CD14-positive monocyte (primary cell): ENCODE results near the gene SLC25A11. TPM values are rescaled to one million over a fixed set of nuclear protein-coding genes. Genes with fewer than 3 reads are reported as not detected.

Experiments used
- DNase-seq, 3 donors: peaks; one replicate each; pipeline ENCODE4 v3.0.0-alpha.2; 2011 to 2022
- H2AFZ ChIP-seq: 2 replicates; pipeline ENCODE4 v1.6.0; 2012; ENCODE audit warnings: mild to moderate bottlenecking, low read depth, low read length, inconsistent platforms; ENCODE audit not compliant: insufficient read depth, poor library complexity, severe bottlenecking
- H3K27ac ChIP-seq, 2 donors: 1 replicate in 1 of 2; 2 replicates in 1 of 2; pipeline ENCODE4 v1.5.1; 2012 to 2013; ENCODE audit warnings: low read length in 2 of 2, control low read depth in 1 of 2, inconsistent platforms in 1 of 2, low read depth in 1 of 2, mild to moderate bottlenecking in 1 of 2
- H3K27me3 ChIP-seq, 2 donors: one replicate each; pipeline versions ENCODE4 v1.6.0 to v1.6.1; 2011 to 2013; ENCODE audit warnings: low read length in 2 of 2; ENCODE audit not compliant: control insufficient read depth in 2 of 2, insufficient read depth in 2 of 2
- H3K36me3 ChIP-seq, 2 donors: replicated peaks in 1 of 2; 1 replicate in 1 of 2; 2 replicates in 1 of 2; pipeline versions ENCODE4 v1.5.1 to v1.6.1; 2012 to 2013; ENCODE audit warnings: low read length in 2 of 2, control low read depth in 1 of 2, inconsistent platforms in 1 of 2, mild to moderate bottlenecking in 1 of 2; ENCODE audit not compliant: insufficient read depth in 2 of 2, control insufficient read depth in 1 of 2
- H3K4me1 ChIP-seq, 2 donors: 1 replicate in 1 of 2; 2 replicates in 1 of 2; pipeline versions ENCODE4 v1.5.1 to v1.6.1; 2012 to 2013; ENCODE audit warnings: low read length in 2 of 2, control low read depth in 1 of 2, inconsistent platforms in 1 of 2, mild to moderate bottlenecking in 1 of 2, moderate library complexity in 1 of 2; ENCODE audit not compliant: insufficient read depth in 2 of 2, control insufficient read depth in 1 of 2
- H3K4me2 ChIP-seq: replicated peaks from 2 replicates; pipeline ENCODE3; 2012; ENCODE audit warnings: low read length, moderate library complexity, mild to moderate bottlenecking; ENCODE audit not compliant: poor library complexity, severe bottlenecking; ENCODE audit errors: extremely low read depth
- H3K4me3 ChIP-seq, 3 experiments: fragments of 200-600 bp in 1 of 3; sonication (generic) in 1 of 3; replicated peaks in 1 of 3; 1 replicate in 2 of 3; 2 replicates in 1 of 3; pipeline ENCODE4 v1.5.1; 2011 to 2013; ENCODE audit warnings: low read length in 3 of 3, mild to moderate bottlenecking in 3 of 3, control low read depth in 2 of 3, low read depth in 2 of 3, inconsistent platforms in 1 of 3, moderate library complexity in 1 of 3
- H3K79me2 ChIP-seq: 2 replicates; pipeline ENCODE4 v1.6.0; 2012; ENCODE audit warnings: mild to moderate bottlenecking, control low read depth, inconsistent platforms, low read length, moderate library complexity; ENCODE audit not compliant: insufficient read depth
- H3K9ac ChIP-seq: 2 replicates; pipeline ENCODE4 v1.6.0; 2017; ENCODE audit warnings: low read length, mild to moderate bottlenecking; ENCODE audit not compliant: insufficient read depth, poor library complexity, severe bottlenecking
- H3K9me3 ChIP-seq, 2 donors: replicated peaks in 1 of 2; 1 replicate in 1 of 2; 2 replicates in 1 of 2; pipeline versions ENCODE4 v1.5.1 to v1.6.1; 2012 to 2013; ENCODE audit warnings: low read length in 2 of 2, control low read depth in 1 of 2; ENCODE audit not compliant: control insufficient read depth in 1 of 2, insufficient read depth in 1 of 2
- H4K20me1 ChIP-seq: 2 replicates; pipeline ENCODE4 v1.6.0; 2012; ENCODE audit warnings: mild to moderate bottlenecking, low read length, control low read depth, moderate library complexity; ENCODE audit not compliant: insufficient read depth
- H3K27ac Mint-ChIP-seq, 7 donors: one replicate each; pipeline ENCODE4 v1.8.0; 2020; ENCODE audit warnings: mild to moderate bottlenecking in 7 of 7, mixed read lengths in 7 of 7, moderate library complexity in 6 of 7, inconsistent platforms in 2 of 7
- H3K27me3 Mint-ChIP-seq, 3 donors: one replicate each; pipeline ENCODE4 v1.8.0; 2021 to 2022; ENCODE audit warnings: low read depth in 3 of 3, mild to moderate bottlenecking in 3 of 3, mixed read lengths in 3 of 3, moderate library complexity in 3 of 3, inconsistent platforms in 1 of 3
- H3K36me3 Mint-ChIP-seq, 2 donors: one replicate each; pipeline ENCODE4 v1.8.0; 2020; ENCODE audit warnings: mixed read lengths in 2 of 2, inconsistent platforms in 1 of 2, mild to moderate bottlenecking in 1 of 2
- H3K4me1 Mint-ChIP-seq: one replicate; pipeline ENCODE4 v1.8.0; 2020; ENCODE audit warnings: mild to moderate bottlenecking, mixed read lengths
- H3K4me3 Mint-ChIP-seq, 2 donors: one replicate each; pipeline ENCODE4 v1.8.0; 2020; ENCODE audit warnings: mild to moderate bottlenecking in 2 of 2, mixed read lengths in 2 of 2, moderate library complexity in 1 of 2
- H3K9me3 Mint-ChIP-seq, 7 donors: one replicate each; pipeline ENCODE4 v1.8.0; 2020 to 2022; ENCODE audit warnings: mixed read lengths in 7 of 7, mild to moderate bottlenecking in 6 of 7, moderate library complexity in 6 of 7, inconsistent platforms in 2 of 7
- WGBS: methylation state at CpG from one replicate; pipeline ENCODE4 v1.1.5; 2013; ENCODE audit warnings: missing lambda C conversion rate; ENCODE audit not compliant: insufficient coverage; 5-methylcytosine and 5-hydroxymethylcytosine counted together
- intact Hi-C, 2 donors: fragments of 100-400 bp; cut with micrococcal nuclease; formaldehyde crosslinking; loops; one replicate each; pipeline versions ENCODE4 v1.15.0 to v1.15.1; 2023
- polyA plus RNA-seq, 3 donors: library from polyadenylated mRNA; depleted of rRNA in 1 of 3; unstranded in 2 of 3; stranded (reverse) in 1 of 3; fragments of 300-500 nt in 2 of 3; fragments of >200 nt in 1 of 3; fragmentation: Illumina TruSeq in 2 of 3; gene quantifications; 1 replicate in 2 of 3; 2 replicates in 1 of 3; pipeline ENCODE4 v1.2.3, GENCODE V29; 2012 to 2021
- TF ChIP-seq, protein P1 (sequence below): fragments of 200-600 bp; IDR thresholded peaks from one replicate; pipeline ENCODE4 v1.8.0; 2022; ENCODE audit warnings: antibody characterized with exemption, mild to moderate bottlenecking

Gene SLC25A11
- polyA plus RNA-seq, 3 donors, result 65.2 to 138 (median 111) TPM

DNA sequence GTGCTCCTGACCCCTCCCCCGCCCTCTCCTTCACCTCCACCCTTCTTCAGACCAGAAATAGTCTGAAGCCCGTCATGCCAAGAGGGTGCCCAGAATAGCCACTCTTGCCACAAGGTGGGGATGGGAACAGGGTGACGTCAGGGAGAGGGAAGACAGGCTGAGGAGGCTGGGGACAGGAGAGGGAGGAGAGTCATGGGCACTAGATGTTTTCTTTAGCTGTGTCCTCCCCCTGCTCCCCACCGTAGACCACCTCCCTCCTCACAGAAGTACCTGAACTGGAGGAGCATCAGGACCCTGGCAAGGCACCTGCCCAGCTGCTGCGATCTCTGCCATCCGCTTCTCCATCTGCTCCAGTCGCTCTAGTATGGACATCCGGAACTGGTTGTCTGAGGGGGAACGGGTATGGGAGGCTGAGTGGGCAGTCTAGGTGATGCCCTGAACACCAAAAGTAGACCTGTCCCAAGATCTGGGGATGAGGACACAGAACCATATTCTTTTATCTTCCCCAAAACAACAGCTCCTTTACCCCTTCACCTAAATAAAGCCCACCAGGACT lies 34.3 kb upstream of the SLC25A11 start:
- intact Hi-C loops, result no loop called here
- H3K27ac ChIP-seq, result peak overlapping the region; percentile 46 to 60
- Mint-ChIP-seq H3K4me3 (no peak overlapping the region), H3K27ac (peak overlapping the region; percentile 68 to 90 (median 82)), H3K27me3 (peaks cover 0 to 2% (median 2%) of the 10 kb centered on the region in 3 donors), H3K9me3 (no peaks in the 10 kb centered on the region), H3K36me3 (peaks cover 79 to 97% of the 10 kb centered on the region in 2 donors), H3K4me1 (peaks cover 62% of the 10 kb centered on the region)
- no peaks in the 10 kb centered on the region for H3K9me3 ChIP-seq
- 100% methylated on average over 3 of the region's 9 CpGs for WGBS
- no peak overlapping the region for H3K9ac ChIP-seq
- H2AFZ ChIP-seq, result no peak overlapping the region
- H4K20me1 ChIP-seq, result peaks cover 6% of the 10 kb centered on the region
- H3K4me1 ChIP-seq, result peaks cover 44 to 54% of the 10 kb centered on the region in 2 donors
- peaks cover 22% of the 10 kb centered on the region for H3K79me2 ChIP-seq
- H3K27me3 ChIP-seq, result no peaks in the 10 kb centered on the region
- H3K36me3 ChIP-seq, result peaks cover 58 to 85% of the 10 kb centered on the region in 2 donors
- peak overlapping the region; percentile 62 for H3K4me2 ChIP-seq
- peak overlapping the region in 1 of 3 experiments; percentile 60 for H3K4me3 ChIP-seq
- TF ChIP-seq, protein P1, sequence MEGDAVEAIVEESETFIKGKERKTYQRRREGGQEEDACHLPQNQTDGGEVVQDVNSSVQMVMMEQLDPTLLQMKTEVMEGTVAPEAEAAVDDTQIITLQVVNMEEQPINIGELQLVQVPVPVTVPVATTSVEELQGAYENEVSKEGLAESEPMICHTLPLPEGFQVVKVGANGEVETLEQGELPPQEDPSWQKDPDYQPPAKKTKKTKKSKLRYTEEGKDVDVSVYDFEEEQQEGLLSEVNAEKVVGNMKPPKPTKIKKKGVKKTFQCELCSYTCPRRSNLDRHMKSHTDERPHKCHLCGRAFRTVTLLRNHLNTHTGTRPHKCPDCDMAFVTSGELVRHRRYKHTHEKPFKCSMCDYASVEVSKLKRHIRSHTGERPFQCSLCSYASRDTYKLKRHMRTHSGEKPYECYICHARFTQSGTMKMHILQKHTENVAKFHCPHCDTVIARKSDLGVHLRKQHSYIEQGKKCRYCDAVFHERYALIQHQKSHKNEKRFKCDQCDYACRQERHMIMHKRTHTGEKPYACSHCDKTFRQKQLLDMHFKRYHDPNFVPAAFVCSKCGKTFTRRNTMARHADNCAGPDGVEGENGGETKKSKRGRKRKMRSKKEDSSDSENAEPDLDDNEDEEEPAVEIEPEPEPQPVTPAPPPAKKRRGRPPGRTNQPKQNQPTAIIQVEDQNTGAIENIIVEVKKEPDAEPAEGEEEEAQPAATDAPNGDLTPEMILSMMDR, result no peak
- DNase-seq, result no peak

DNA sequence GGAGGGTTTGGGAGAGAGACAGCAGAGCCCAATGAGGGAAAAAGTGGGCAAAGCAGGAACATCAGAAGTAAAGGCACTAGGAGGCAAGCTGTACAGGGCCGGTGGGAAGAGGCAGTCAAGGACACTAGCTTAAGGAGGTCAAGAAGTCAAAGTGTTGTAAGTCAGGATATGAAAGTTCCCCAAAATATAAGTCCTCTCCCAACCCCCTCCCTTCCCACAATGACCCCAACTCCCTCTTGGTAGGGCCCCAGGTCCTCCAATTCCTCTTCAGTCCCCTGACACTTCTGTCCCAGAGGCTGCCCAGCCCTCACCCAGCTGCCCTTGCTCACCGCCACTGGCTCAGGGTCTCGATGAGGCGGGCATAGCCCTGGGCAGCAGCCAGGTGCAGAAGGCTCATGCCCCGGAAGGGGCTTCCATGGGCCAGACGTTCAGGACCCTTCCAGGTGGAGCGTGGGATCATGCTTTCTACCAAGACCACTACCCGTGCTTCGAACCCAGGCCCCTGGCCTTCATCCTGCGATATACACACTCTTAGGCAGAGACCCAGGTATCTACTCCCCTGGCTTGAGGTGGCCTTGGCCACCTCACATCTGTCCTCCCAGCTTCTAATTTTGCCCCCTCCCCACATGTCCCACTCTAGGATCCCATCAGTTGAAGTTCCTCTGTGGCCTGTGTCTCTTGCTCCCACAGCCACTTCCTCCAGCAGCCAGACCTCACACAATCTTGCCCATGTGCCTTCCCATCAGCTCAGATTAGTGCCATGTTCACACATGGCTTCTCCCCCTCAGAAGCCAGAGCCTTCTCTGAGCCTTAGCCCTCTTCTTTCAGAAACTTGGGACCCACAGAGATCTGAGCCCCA lies 33.6 kb upstream of the SLC25A11 start:
- Histone ChIP-seq H4K20me1 (peaks cover 6% of the 10 kb centered on the region), H2AFZ (no peak overlapping the region), H3K4me3 (peak overlapping the region in 2 of 3 experiments; percentile 3 to 60), H3K9me3 (no peaks in the 10 kb centered on the region), H3K4me1 (peaks cover 44 to 54% of the 10 kb centered on the region in 2 donors), H3K9ac (peak overlapping the region; percentile 17), H3K4me2 (peak overlapping the region; percentile 62), H3K79me2 (peaks cover 29% of the 10 kb centered on the region), H3K36me3 (peaks cover 63 to 90% of the 10 kb centered on the region in 2 donors), H3K27ac (peak overlapping the region; percentile 46 to 60), H3K27me3 (no peaks in the 10 kb centered on the region)
- H3K4me3 Mint-ChIP-seq, result peak overlapping the region; percentile 67 to 85
- peaks cover 0 to 2% (median 2%) of the 10 kb centered on the region in 3 donors for H3K27me3 Mint-ChIP-seq
- WGBS, result 91% methylated on average over 9 of the region's 10 CpGs
- no peaks in the 10 kb centered on the region for H3K9me3 Mint-ChIP-seq
- H3K4me1 Mint-ChIP-seq, result peaks cover 54% of the 10 kb centered on the region
- intact Hi-C loops, result no loop called here
- DNase-seq, result peak in 2 of 3 donors; percentile 29 to 30
- TF ChIP-seq, protein P1, result no peak
- H3K27ac Mint-ChIP-seq, result peak overlapping the region; percentile 70 to 90 (median 82)
- peaks cover 84 to 97% of the 10 kb centered on the region in 2 donors for H3K36me3 Mint-ChIP-seq
